Natural killer cell (primary cell): ENCODE results near the gene TACC3. TPM values are rescaled to one million over a fixed set of nuclear protein-coding genes. Genes with fewer than 3 reads are reported as not detected.

Experiments
- ATAC-seq, 3 donors: fragments of 150-1000 bp in 2 of 3; fragments of 200-7000 bp in 1 of 3; cut with Tn5 transposase; 1 replicate in 1 of 3; 2 replicates in 2 of 3; pipeline ENCODE4 v1.10.0; 2021; ENCODE audit warnings: mild to moderate bottlenecking in 2 of 3, moderate library complexity in 2 of 3
- DNase-seq, 2 donors: peaks; one replicate each; pipeline versions ENCODE4 v3.0.0 to v3.0.0-alpha.2; 2013 to 2021; ENCODE audit warnings: mixed read lengths in 1 of 2
- H3K27ac ChIP-seq: one replicate; pipeline ENCODE4 v1.5.1; 2013; ENCODE audit warnings: mild to moderate bottlenecking, low read length
- H3K27me3 ChIP-seq: one replicate; pipeline ENCODE4 v1.6.1; 2013; ENCODE audit warnings: low read length; ENCODE audit not compliant: control insufficient read depth, insufficient read depth
- H3K36me3 ChIP-seq: one replicate; pipeline ENCODE4 v1.6.1; 2013; ENCODE audit warnings: low read length; ENCODE audit not compliant: control insufficient read depth, insufficient read depth
- H3K4me1 ChIP-seq: one replicate; pipeline ENCODE4 v1.6.1; 2013; ENCODE audit warnings: low read length; ENCODE audit not compliant: control insufficient read depth, insufficient read depth
- H3K4me3 ChIP-seq: one replicate; pipeline ENCODE4 v1.5.1; 2013; ENCODE audit warnings: low read length
- H3K9me3 ChIP-seq: one replicate; pipeline ENCODE4 v1.6.1; 2013; ENCODE audit warnings: low read length; ENCODE audit not compliant: control insufficient read depth, insufficient read depth
- H3K27ac Mint-ChIP-seq, 2 donors: one replicate each; pipeline ENCODE4 v1.8.0; 2022; ENCODE audit warnings: mild to moderate bottlenecking in 2 of 2, mixed read lengths in 2 of 2, moderate library complexity in 1 of 2
- H3K27me3 Mint-ChIP-seq, 2 donors: one replicate each; pipeline ENCODE4 v1.8.0; 2022; ENCODE audit warnings: low read depth in 2 of 2, mixed read lengths in 2 of 2
- H3K36me3 Mint-ChIP-seq: one replicate; pipeline ENCODE4 v1.8.0; 2022; ENCODE audit warnings: mixed read lengths
- H3K4me1 Mint-ChIP-seq, 2 donors: one replicate each; pipeline ENCODE4 v1.8.0; 2022; ENCODE audit warnings: mixed read lengths in 2 of 2
- H3K4me3 Mint-ChIP-seq: one replicate; pipeline ENCODE4 v1.8.0; 2022; ENCODE audit warnings: mild to moderate bottlenecking, moderate library complexity, mixed read lengths
- H3K9me3 Mint-ChIP-seq, 2 donors: one replicate each; pipeline ENCODE4 v1.8.0; 2022; ENCODE audit warnings: mixed read lengths in 2 of 2
- WGBS: methylation state at CpG from one replicate; pipeline ENCODE4 v1.1.7; 2013; ENCODE audit warnings: missing lambda C conversion rate; ENCODE audit not compliant: insufficient coverage; 5-methylcytosine and 5-hydroxymethylcytosine counted together
- intact Hi-C: fragments of 100-400 bp; cut with micrococcal nuclease; formaldehyde crosslinking; loops from one replicate; pipeline ENCODE4 v1.14.2; 2022
- total RNA-seq, 4 donors: library from RNA; stranded (reverse); fragments of 120-200 nt in 1 of 4; gene quantifications; one replicate each; pipeline versions ENCODE4 v1.2.3 to v1.2.4, GENCODE V29; 2013 to 2022
- TF ChIP-seq, protein P1 (sequence below): fragments of 200-600 bp; IDR thresholded peaks from one replicate; pipeline ENCODE4 v1.8.0; 2022; ENCODE audit warnings: antibody characterized with exemption

The TACC3 gene
- total RNA-seq, 3 donors from 2014 or later (not counting 1 experiment from before 2014, with no cell fraction given), result 23.4 to 43.7 (median 32.5) TPM

- H3K4me3 ChIP-seq, result peak overlapping the region; percentile 65
- TF ChIP-seq, protein P1, sequence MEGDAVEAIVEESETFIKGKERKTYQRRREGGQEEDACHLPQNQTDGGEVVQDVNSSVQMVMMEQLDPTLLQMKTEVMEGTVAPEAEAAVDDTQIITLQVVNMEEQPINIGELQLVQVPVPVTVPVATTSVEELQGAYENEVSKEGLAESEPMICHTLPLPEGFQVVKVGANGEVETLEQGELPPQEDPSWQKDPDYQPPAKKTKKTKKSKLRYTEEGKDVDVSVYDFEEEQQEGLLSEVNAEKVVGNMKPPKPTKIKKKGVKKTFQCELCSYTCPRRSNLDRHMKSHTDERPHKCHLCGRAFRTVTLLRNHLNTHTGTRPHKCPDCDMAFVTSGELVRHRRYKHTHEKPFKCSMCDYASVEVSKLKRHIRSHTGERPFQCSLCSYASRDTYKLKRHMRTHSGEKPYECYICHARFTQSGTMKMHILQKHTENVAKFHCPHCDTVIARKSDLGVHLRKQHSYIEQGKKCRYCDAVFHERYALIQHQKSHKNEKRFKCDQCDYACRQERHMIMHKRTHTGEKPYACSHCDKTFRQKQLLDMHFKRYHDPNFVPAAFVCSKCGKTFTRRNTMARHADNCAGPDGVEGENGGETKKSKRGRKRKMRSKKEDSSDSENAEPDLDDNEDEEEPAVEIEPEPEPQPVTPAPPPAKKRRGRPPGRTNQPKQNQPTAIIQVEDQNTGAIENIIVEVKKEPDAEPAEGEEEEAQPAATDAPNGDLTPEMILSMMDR, result no peak
- ATAC-seq, result peak; percentile 13 to 22 (median 18)
Observed at GRCh38 chr4:1711571-1712215, 9.6 kb upstream of the TACC3 start.

GRCh38 chr4:1712216-1713002, 8.9 kb upstream of the TACC3 start, which contains the start of gene SLBP:
Gene SLBP, minus strand, starts transcription at chr4:1712319. Its CDS starts 131 bp downstream, at chr4:1712188.
- Histone ChIP-seq H3K4me1 (peaks cover 47% of the 10 kb centered on the region), H3K27me3 (no peaks in the 10 kb centered on the region), H3K27ac (peak within 1 kb of the TSS; percentile 73), H3K36me3 (peaks cover 6% of the 10 kb centered on the region), H3K9me3 (no peaks in the 10 kb centered on the region), H3K4me3 (peak within 1 kb of the TSS; percentile 65)
- ATAC-seq (peak; percentile 82 to 93 (median 84)), DNase-seq (peak; percentile 94 to 99)
- TF ChIP-seq, protein P1, result no peak
- intact Hi-C loops, result loop anchor here (1.0 to 5.0 kb wide), 2 partner anchors 9 to 130 kb away; partner anchors contain the start of genes TACC3 and TMEM129
- Mint-ChIP-seq H3K27me3 (no peaks in the 10 kb centered on the region), H3K4me3 (peak within 1 kb of the TSS; percentile 95), H3K9me3 (no peaks in the 10 kb centered on the region), H3K27ac (peak within 1 kb of the TSS; percentile 95 to 96), H3K36me3 (no peaks in the 10 kb centered on the region), H3K4me1 (peaks cover 10 to 60% of the 10 kb centered on the region in 2 donors)
- under 1% methylated on average over 98 of the region's 98 CpGs for WGBS

More at GRCh38 chr4:1711571-1712215, 9.6 kb upstream of the TACC3 start:
- Mint-ChIP-seq H3K9me3 (no peaks in the 10 kb centered on the region), H3K4me1 (peaks cover 10 to 60% of the 10 kb centered on the region in 2 donors), H3K4me3 (peak overlapping the region; percentile 95), H3K36me3 (no peaks in the 10 kb centered on the region), H3K27me3 (no peaks in the 10 kb centered on the region), H3K27ac (peak overlapping the region; percentile 90 to 95)
- Histone ChIP-seq H3K27ac (peak overlapping the region; percentile 73), H3K36me3 (peaks cover 2% of the 10 kb centered on the region), H3K27me3 (no peaks in the 10 kb centered on the region), H3K9me3 (no peaks in the 10 kb centered on the region), H3K4me1 (peaks cover 47% of the 10 kb centered on the region)
- DNase-seq, result peak; percentile 44 to 62
- intact Hi-C loops, result loop anchor here (1.0 to 5.0 kb wide), 2 partner anchors 10 to 129 kb away; partner anchors contain the start of genes TACC3 and TMEM129
- under 1% methylated on average over 85 of the region's 85 CpGs for WGBS

- no peaks in the 10 kb centered on the region for H3K27me3 ChIP-seq
- H3K4me3 ChIP-seq, result peak overlapping the region; percentile 51
- peaks cover 47% of the 10 kb centered on the region for H3K4me1 ChIP-seq
- peak overlapping the region; percentile 95 to 96 for H3K27ac Mint-ChIP-seq
- H3K9me3 ChIP-seq, result no peaks in the 10 kb centered on the region
- H3K4me3 Mint-ChIP-seq, result peak overlapping the region; percentile 95
- peak overlapping the region; percentile 68 for H3K27ac ChIP-seq
- TF ChIP-seq, protein P1, result no peak
- peaks cover 10 to 60% of the 10 kb centered on the region in 2 donors for H3K4me1 Mint-ChIP-seq
- intact Hi-C loops, result loop anchor here (5.0 kb wide), 1 partner anchor 131 kb away; no protein-coding TSS in a partner anchor
- DNase-seq (no peak), ATAC-seq (peak in 2 of 3 donors; percentile 0 to 5)
- no peaks in the 10 kb centered on the region for H3K27me3 Mint-ChIP-seq
- H3K9me3 Mint-ChIP-seq, result no peaks in the 10 kb centered on the region
- peaks cover 13% of the 10 kb centered on the region for H3K36me3 ChIP-seq
- 17% methylated on average over 35 of the region's 35 CpGs for WGBS
- no peaks in the 10 kb centered on the region for H3K36me3 Mint-ChIP-seq
Observed at GRCh38 chr4:1713003-1713851, 8.1 kb upstream of the TACC3 start.
